Cerebellar nuclear complex (tissue), 1 donor: ENCODE data around the gene HECTD4.
"Not testable (repeated sequence)": the region's sequence is repeated elsewhere in the genome, so short reads cannot be mapped to it uniquely, and the experiment has no call there.

Experiments used
- DNase-seq, 2 experiments: peaks; one replicate each; lab custom pipeline; 2025; lab: John Stamatoyannopoulos, UW

HECTD4 gene

GRCh38 chr12:112407683-112408082 lies 25.5 kb upstream of the HECTD4 start:
- not testable (repeated sequence) for DNase-seq

- DNase-seq: no peak
Observed at GRCh38 chr12:112406519-112407488, 24.6 kb upstream of the HECTD4 start.

- no peak for DNase-seq
Observed at GRCh38 chr12:112401903-112402498, 19.8 kb upstream of the HECTD4 start.

GRCh38 chr12:112401054-112401453 lies 18.8 kb upstream of the HECTD4 start:
- DNase-seq: no peak

GRCh38 chr12:112393328-112393727 lies 11.1 kb upstream of the HECTD4 start:
- no peak for DNase-seq

GRCh38 chr12:112389922-112390654 lies 7.9 kb upstream of the HECTD4 start:
- DNase-seq: not testable (repeated sequence)

- DNase-seq: no peak
Observed at GRCh38 chr12:112389228-112389627, 7.0 kb upstream of the HECTD4 start.

GRCh38 chr12:112386726-112387125 lies 4.5 kb upstream of the HECTD4 start:
- DNase-seq: no peak

GRCh38 chr12:112382866-112383265 lies 635 bp upstream of the HECTD4 start:
- no peak for DNase-seq

- no peak for DNase-seq
Observed at GRCh38 chr12:112381406-112381882, 787 bp downstream of the HECTD4 start.

GRCh38 chr12:112380663-112381405 lies 1.4 kb downstream of the HECTD4 start:
- DNase-seq: no peak

- DNase-seq: no peak
Observed at GRCh38 chr12:112375105-112375504, 7.1 kb downstream of the HECTD4 start.

- DNase-seq: no peak
Observed at GRCh38 chr12:112374166-112374740, 8.0 kb downstream of the HECTD4 start.

- DNase-seq: no peak
Observed at GRCh38 chr12:112370868-112371510, 11.2 kb downstream of the HECTD4 start.

GRCh38 chr12:112370199-112370598 lies 12.0 kb downstream of the HECTD4 start:
- no peak for DNase-seq

- peak; percentile 31 to 44 for DNase-seq
Observed at GRCh38 chr12:112368856-112369255, 13.4 kb downstream of the HECTD4 start.

GRCh38 chr12:112367965-112368364 lies 14.3 kb downstream of the HECTD4 start:
- no peak for DNase-seq

- no peak for DNase-seq
Observed at GRCh38 chr12:112362310-112362709, 19.9 kb downstream of the HECTD4 start.

- DNase-seq: no peak
Observed at GRCh38 chr12:112361271-112361670, 21.0 kb downstream of the HECTD4 start.

GRCh38 chr12:112359290-112359689 lies 22.9 kb downstream of the HECTD4 start:
- DNase-seq: no peak

GRCh38 chr12:112357214-112357613 lies 25.0 kb downstream of the HECTD4 start:
- no peak for DNase-seq
